A673 (cell line): ENCODE measurements around the gene BSDC1. TPM values are rescaled to one million over a fixed set of nuclear protein-coding genes. Genes with fewer than 3 reads are reported as not detected.

Experiments
- BruUV-seq: library from RNA; stranded (reverse); fragments of 400-500 nt; replicated peaks from 2 replicates; lab custom pipeline; 2021; lab: Mats Ljungman, UMichigan
- CTCF ChIA-PET: fragments of 300-600 bp; sonication (Branson Sonifier 250); formaldehyde crosslinking; loops from one replicate; lab custom pipeline; 2022; ENCODE audit warnings: antibody characterized with exemption; lab: Charles Lee
- POLR2A ChIA-PET: fragments of 300-600 bp; sonication (Branson Sonifier 250); formaldehyde crosslinking; loops from one replicate; lab custom pipeline; 2022; ENCODE audit warnings: antibody characterized with exemption; ENCODE audit not compliant: low non-redundant PET; lab: Charles Lee
- DNase-seq: peaks from one replicate; pipeline ENCODE4 v3.0.0-alpha.2; 2015; ENCODE audit warnings: low spot score
- H3K27ac ChIP-seq: fragments of 200-600 bp; sonication (generic); 2 replicates; pipeline ENCODE4 v1.5.1; 2016; ENCODE audit warnings: mixed run types, low read depth, mild to moderate bottlenecking, mixed read lengths, antibody characterized with exemption, low read length; ENCODE audit not compliant: poor library complexity, severe bottlenecking
- H3K27me3 ChIP-seq: fragments of 200-600 bp; sonication (generic); replicated peaks from 2 replicates; pipeline ENCODE4 v1.6.1; 2017; ENCODE audit warnings: mixed run types, low read depth, mild to moderate bottlenecking, mixed read lengths, antibody characterized with exemption, low read length; ENCODE audit not compliant: insufficient read depth, poor library complexity
- H3K36me3 ChIP-seq: fragments of 200-600 bp; sonication (generic); 2 replicates; pipeline ENCODE4 v1.6.1; 2016; ENCODE audit warnings: mixed run types, mild to moderate bottlenecking, mixed read lengths, antibody characterized with exemption, low read length; ENCODE audit not compliant: insufficient read depth, poor library complexity, severe bottlenecking
- H3K4me1 ChIP-seq: fragments of 200-600 bp; sonication (generic); 2 replicates; pipeline ENCODE4 v1.6.1; 2017; ENCODE audit warnings: mixed run types, mild to moderate bottlenecking, mixed read lengths, antibody characterized with exemption, low read length; ENCODE audit not compliant: insufficient read depth, poor library complexity, severe bottlenecking
- H3K4me3 ChIP-seq: fragments of 200-600 bp; sonication (generic); 2 replicates; pipeline ENCODE4 v1.5.1; 2016; ENCODE audit warnings: low read depth, mixed run types, mild to moderate bottlenecking, mixed read lengths, low read length; ENCODE audit not compliant: poor library complexity, severe bottlenecking
- H3K9me3 ChIP-seq: fragments of 200-600 bp; sonication (generic); 2 replicates; pipeline ENCODE4 v1.6.1; 2016; ENCODE audit warnings: mixed run types, low read depth, mild to moderate bottlenecking, mixed read lengths, antibody characterized with exemption, low read length; ENCODE audit not compliant: poor library complexity, severe bottlenecking
- EZH2 ChIP-seq: fragments of 200-600 bp; sonication (generic); IDR thresholded peaks from 2 replicates; pipeline ENCODE4 v1.6.1; 2017; ENCODE audit warnings: borderline replicate concordance, low read depth, mild to moderate bottlenecking, mixed read lengths, antibody characterized with exemption, low read length; ENCODE audit not compliant: poor library complexity, severe bottlenecking
- intact Hi-C: fragments of 100-400 bp; cut with micrococcal nuclease; formaldehyde crosslinking; loops from one replicate; pipeline ENCODE4 v1.10.0; 2022; ENCODE audit not compliant: unreplicated experiment
- total RNA-seq: library from RNA; stranded (reverse); gene quantifications from 2 replicates; pipeline ENCODE4 v1.2.3, GENCODE V29; 2021
- TF ChIP-seq, protein P1 (sequence below): fragments of 300-800, 200-600 bp; sonication (generic); conservative IDR thresholded peaks from 2 replicates; pipeline ENCODE4 v1.5.1; 2017; ENCODE audit warnings: low read depth, mild to moderate bottlenecking, antibody characterized with exemption, low read length, moderate library complexity, mixed read lengths

Gene BSDC1
- total RNA-seq, 1 experiment from 2014 or later = 48.0 TPM

GRCh38 chr1:32346532-32347157, 47.6 kb downstream of the BSDC1 start:
- POLR2A ChIA-PET = no interaction called here
- no peak for TF ChIP-seq EZH2
- TF ChIP-seq, protein P1, sequence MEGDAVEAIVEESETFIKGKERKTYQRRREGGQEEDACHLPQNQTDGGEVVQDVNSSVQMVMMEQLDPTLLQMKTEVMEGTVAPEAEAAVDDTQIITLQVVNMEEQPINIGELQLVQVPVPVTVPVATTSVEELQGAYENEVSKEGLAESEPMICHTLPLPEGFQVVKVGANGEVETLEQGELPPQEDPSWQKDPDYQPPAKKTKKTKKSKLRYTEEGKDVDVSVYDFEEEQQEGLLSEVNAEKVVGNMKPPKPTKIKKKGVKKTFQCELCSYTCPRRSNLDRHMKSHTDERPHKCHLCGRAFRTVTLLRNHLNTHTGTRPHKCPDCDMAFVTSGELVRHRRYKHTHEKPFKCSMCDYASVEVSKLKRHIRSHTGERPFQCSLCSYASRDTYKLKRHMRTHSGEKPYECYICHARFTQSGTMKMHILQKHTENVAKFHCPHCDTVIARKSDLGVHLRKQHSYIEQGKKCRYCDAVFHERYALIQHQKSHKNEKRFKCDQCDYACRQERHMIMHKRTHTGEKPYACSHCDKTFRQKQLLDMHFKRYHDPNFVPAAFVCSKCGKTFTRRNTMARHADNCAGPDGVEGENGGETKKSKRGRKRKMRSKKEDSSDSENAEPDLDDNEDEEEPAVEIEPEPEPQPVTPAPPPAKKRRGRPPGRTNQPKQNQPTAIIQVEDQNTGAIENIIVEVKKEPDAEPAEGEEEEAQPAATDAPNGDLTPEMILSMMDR = no peak
- CTCF ChIA-PET = no interaction called here

DNA sequence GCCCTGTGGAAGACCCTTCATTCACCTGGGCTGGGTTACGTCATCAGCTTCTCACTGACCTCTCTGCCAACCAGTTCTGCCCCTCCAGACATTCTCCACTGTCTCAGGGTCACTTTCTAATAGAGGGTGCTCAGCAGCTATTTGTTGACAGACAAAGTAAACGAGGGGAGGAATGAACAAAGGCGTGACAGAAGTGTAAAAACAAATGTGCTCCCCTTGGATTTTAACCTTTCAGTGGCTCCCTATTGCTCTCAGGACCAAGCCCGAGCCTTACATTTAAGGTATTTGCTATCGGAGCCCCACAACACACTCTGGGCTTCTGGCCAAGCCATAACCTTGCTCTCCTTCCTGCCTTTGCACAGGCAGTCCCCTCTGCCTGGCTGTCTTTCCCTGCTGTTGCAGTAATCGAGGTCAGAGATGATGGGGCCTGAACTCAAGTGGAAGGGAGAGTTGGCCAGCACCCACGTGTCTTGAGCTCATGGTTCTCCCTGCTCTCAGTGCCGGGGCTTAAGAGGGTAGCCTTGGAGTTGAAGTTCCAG, 48.9 kb downstream of the BSDC1 start:
- intact Hi-C loops = no loop called here
- no peak for DNase-seq
- ChIA-PET POLR2A (interaction anchor here (0.6 kb wide), 1 partner anchor 9 kb away, joined by 3 read pairs; the partner anchor contains the start of gene MARCKSL1), CTCF (no interaction called here)
- TF ChIP-seq EZH2 = no peak
- TF ChIP-seq, protein P1 = no peak
- Histone ChIP-seq H3K27me3 (no peaks in the 10 kb centered on the region), H3K27ac (no peak overlapping the region), H3K36me3 (no peaks in the 10 kb centered on the region), H3K9me3 (no peaks in the 10 kb centered on the region), H3K4me3 (no peak overlapping the region), H3K4me1 (no peaks in the 10 kb centered on the region)
- BruUV-seq = no TSS peak

More at GRCh38 chr1:32346532-32347157, 47.6 kb downstream of the BSDC1 start:
- no peak for DNase-seq
- Histone ChIP-seq H3K4me1 (no peaks in the 10 kb centered on the region), H3K27me3 (no peaks in the 10 kb centered on the region), H3K36me3 (no peaks in the 10 kb centered on the region), H3K9me3 (peaks cover 5% of the 10 kb centered on the region), H3K27ac (no peak overlapping the region), H3K4me3 (no peak overlapping the region)
- no TSS peak for BruUV-seq
- intact Hi-C loops = no loop called here

DNA sequence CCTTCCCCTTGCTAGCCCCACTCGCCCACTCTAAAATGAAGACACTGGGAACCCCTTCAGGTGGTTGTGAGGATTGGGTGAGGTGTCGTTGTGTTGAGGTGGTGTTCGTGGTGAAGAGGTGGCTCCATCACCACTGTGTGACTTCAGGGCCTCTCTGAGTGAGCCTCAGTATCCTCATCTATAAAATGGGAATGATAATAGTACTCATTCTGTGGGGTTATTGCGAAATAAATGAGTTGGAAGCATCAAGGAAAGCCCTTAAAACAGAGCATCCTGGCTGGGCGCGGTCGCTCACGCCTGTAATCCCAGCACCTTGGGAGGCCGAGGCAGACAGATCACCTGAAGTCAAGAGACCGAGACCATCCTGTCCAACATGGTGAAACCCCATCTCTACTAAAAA, 51.5 kb downstream of the BSDC1 start:
- CTCF ChIA-PET = no interaction called here
- intact Hi-C loops = no loop called here

More for the DNA sequence above, 51.5 kb downstream of the BSDC1 start:
- H3K4me1 ChIP-seq = peaks cover under 1% of the 10 kb centered on the region
- TF ChIP-seq, protein P1 = no peak
- no peak for TF ChIP-seq EZH2
- no peaks in the 10 kb centered on the region for H3K9me3 ChIP-seq
- no peaks in the 10 kb centered on the region for H3K36me3 ChIP-seq
- no peak overlapping the region for H3K27ac ChIP-seq
- no peak overlapping the region for H3K4me3 ChIP-seq
- BruUV-seq = no TSS peak
- DNase-seq = no peak
- POLR2A ChIA-PET = no interaction called here
- no peaks in the 10 kb centered on the region for H3K27me3 ChIP-seq
